Endothelial cell (in vitro differentiated cells): ENCODE results near the gene LNP1. TPM values are rescaled to one million over a fixed set of nuclear protein-coding genes. Genes with fewer than 3 reads are reported as not detected.

ENCODE experiments used
- DNase-seq: peaks from one replicate; pipeline ENCODE4 v3.0.0; 2021; ENCODE audit warnings: low spot score
- H3K27ac Mint-ChIP-seq: one replicate; pipeline ENCODE4 v1.8.0; 2021; ENCODE audit warnings: mixed read lengths, inconsistent platforms; ENCODE audit not compliant: unreplicated experiment
- H3K27me3 Mint-ChIP-seq: one replicate; pipeline ENCODE4 v1.8.0; 2021; ENCODE audit warnings: mild to moderate bottlenecking, moderate library complexity, mixed read lengths, inconsistent platforms; ENCODE audit not compliant: unreplicated experiment
- H3K36me3 Mint-ChIP-seq: one replicate; pipeline ENCODE4 v1.8.0; 2021; ENCODE audit warnings: mild to moderate bottlenecking, low read depth, mixed read lengths, inconsistent platforms; ENCODE audit not compliant: unreplicated experiment
- H3K4me1 Mint-ChIP-seq: one replicate; pipeline ENCODE4 v1.8.0; 2021; ENCODE audit warnings: mild to moderate bottlenecking, mixed read lengths, inconsistent platforms; ENCODE audit not compliant: unreplicated experiment
- H3K4me3 Mint-ChIP-seq: one replicate; pipeline ENCODE4 v1.8.0; 2021; ENCODE audit warnings: mild to moderate bottlenecking, mixed read lengths, inconsistent platforms; ENCODE audit not compliant: unreplicated experiment
- H3K9me3 Mint-ChIP-seq: one replicate; pipeline ENCODE4 v1.8.0; 2021; ENCODE audit warnings: mixed read lengths, inconsistent platforms; ENCODE audit not compliant: unreplicated experiment
- total RNA-seq: library from RNA; stranded (reverse); fragmentation: NEBNext Ultra II Directional; extraction: Animal tissue kit (Norgen Biotek cat#: 25700); gene quantifications from one replicate; pipeline ENCODE4 v1.2.1, GENCODE V29; 2021; ENCODE audit not compliant: unreplicated experiment
- TF ChIP-seq, protein P1 (sequence below): fragments of 200-600 bp; sonication (generic); IDR thresholded peaks from one replicate; pipeline ENCODE4 v1.5.0; 2021; ENCODE audit warnings: antibody characterized with exemption; ENCODE audit not compliant: unreplicated experiment

Gene LNP1
- total RNA-seq, 1 donor from 2014 or later, result 0.67 TPM

DNA sequence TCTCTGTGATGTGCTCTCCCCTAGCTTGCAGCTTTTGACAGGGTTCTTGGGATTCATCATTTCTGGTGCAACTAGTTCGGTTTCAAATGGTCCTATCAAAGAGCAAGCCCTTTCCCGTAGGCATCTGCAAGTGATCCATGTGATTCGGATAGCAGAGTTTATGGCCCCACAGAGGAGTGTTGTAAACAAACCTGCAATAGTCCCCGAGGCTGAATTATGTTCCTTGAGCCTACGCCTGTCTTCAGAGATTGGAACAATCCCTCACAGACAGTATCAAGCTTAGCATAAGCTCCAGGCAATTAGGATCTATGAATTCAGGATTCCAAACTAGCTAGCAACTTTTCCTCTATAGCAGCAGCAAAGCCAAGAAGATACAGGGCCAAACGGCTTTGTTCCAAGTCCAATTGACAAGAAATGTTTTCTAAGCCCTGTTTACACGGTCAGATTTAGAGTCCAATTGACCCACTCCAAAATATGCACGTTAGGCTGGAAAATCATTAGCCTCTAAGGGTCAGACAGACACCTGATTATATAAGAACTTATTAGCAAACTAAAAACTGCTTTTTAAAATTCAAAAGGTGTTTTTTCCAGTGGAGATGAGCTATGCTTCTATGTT, 24.8 kb downstream of the LNP1 start:
- no peaks in the 10 kb centered on the region for H3K9me3 Mint-ChIP-seq
- H3K4me1 Mint-ChIP-seq, result no peaks in the 10 kb centered on the region
- H3K27ac Mint-ChIP-seq, result no peak overlapping the region
- no peak for DNase-seq
- H3K4me3 Mint-ChIP-seq, result no peak overlapping the region
- TF ChIP-seq, protein P1, sequence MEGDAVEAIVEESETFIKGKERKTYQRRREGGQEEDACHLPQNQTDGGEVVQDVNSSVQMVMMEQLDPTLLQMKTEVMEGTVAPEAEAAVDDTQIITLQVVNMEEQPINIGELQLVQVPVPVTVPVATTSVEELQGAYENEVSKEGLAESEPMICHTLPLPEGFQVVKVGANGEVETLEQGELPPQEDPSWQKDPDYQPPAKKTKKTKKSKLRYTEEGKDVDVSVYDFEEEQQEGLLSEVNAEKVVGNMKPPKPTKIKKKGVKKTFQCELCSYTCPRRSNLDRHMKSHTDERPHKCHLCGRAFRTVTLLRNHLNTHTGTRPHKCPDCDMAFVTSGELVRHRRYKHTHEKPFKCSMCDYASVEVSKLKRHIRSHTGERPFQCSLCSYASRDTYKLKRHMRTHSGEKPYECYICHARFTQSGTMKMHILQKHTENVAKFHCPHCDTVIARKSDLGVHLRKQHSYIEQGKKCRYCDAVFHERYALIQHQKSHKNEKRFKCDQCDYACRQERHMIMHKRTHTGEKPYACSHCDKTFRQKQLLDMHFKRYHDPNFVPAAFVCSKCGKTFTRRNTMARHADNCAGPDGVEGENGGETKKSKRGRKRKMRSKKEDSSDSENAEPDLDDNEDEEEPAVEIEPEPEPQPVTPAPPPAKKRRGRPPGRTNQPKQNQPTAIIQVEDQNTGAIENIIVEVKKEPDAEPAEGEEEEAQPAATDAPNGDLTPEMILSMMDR, result no peak
- H3K36me3 Mint-ChIP-seq, result no peaks in the 10 kb centered on the region
- peaks cover 6% of the 10 kb centered on the region for H3K27me3 Mint-ChIP-seq

DNA sequence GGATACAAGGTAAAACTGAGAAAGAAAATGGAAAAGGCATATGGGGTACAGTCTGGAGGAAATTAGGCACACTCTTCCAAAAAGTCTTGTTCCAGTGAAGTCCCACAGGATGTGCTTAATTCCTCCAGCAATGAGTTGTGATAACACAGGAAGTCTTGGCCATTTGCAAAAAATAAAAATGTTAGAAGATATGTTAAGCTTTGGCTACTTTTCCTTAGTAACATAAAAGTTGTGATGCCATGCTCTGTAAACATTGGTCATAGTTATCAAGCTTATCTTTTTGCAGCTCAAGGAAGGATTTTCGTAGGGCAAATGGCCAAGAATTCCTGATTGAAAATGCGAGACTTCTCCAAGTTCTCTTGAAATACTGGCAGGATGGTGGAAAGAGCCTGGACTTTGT, 26.4 kb downstream of the LNP1 start:
- H3K27ac Mint-ChIP-seq, result no peak overlapping the region
- TF ChIP-seq, protein P1, result no peak
- no peak for DNase-seq
- peaks cover 6% of the 10 kb centered on the region for H3K27me3 Mint-ChIP-seq
- no peak overlapping the region for H3K4me3 Mint-ChIP-seq
- H3K4me1 Mint-ChIP-seq, result no peaks in the 10 kb centered on the region
- no peaks in the 10 kb centered on the region for H3K36me3 Mint-ChIP-seq
- no peaks in the 10 kb centered on the region for H3K9me3 Mint-ChIP-seq

DNA sequence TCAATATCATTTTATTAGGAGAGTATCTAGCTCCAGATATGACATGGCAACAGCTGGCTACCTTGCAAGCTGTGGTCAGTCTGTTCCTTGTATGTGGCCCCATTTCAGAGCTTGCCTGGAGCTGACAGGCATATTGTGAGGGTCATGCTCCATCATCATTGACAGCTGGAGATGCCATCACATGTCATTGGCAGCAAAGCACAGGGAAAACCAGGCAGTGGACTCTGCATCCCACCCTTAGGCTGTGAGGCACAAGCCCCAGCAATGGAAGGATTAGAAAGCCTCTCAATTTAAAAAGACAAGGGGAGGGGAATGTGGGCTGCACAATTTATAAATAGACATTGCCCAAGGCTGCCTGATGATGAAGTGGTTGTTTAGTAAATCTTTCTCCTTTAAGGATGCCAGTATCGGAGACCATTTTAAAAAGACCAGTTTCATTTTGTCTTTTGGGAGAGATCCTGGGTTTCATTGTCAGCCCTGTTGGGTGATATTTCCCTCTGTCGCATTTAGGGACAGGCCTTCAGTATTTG, 27.9 kb downstream of the LNP1 start:
- Mint-ChIP-seq H3K9me3 (no peaks in the 10 kb centered on the region), H3K27me3 (peaks cover 5% of the 10 kb centered on the region), H3K4me1 (no peaks in the 10 kb centered on the region), H3K4me3 (no peak overlapping the region), H3K27ac (no peak overlapping the region), H3K36me3 (no peaks in the 10 kb centered on the region)
- DNase-seq, result no peak
- TF ChIP-seq, protein P1, result no peak

DNA sequence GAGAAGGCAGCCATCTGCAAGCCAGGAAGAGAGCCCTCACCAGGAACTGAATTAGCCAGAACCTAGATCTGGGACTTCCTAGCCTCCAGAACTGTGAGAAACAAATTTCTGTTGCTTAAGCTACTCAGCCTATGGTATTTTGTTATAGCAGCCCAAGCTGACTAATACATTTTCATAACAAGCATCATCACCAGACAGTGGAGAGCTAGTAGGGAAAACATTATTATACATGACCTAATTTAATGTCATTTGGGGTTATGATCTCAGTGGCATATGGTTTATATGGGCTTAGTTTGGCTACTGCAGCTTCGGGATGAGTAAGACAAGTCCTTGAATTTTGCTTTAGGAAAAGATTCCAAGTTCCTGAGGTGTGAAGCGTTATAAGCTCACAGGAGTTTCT, 35.6 kb downstream of the LNP1 start:
- no peak for DNase-seq
- TF ChIP-seq, protein P1, result no peak
- peaks cover 3% of the 10 kb centered on the region for H3K27me3 Mint-ChIP-seq
- peaks cover 5% of the 10 kb centered on the region for H3K9me3 Mint-ChIP-seq
- H3K36me3 Mint-ChIP-seq, result peaks cover 2% of the 10 kb centered on the region
- peaks cover 6% of the 10 kb centered on the region for H3K4me1 Mint-ChIP-seq
- no peak overlapping the region for H3K4me3 Mint-ChIP-seq
- no peak overlapping the region for H3K27ac Mint-ChIP-seq

DNA sequence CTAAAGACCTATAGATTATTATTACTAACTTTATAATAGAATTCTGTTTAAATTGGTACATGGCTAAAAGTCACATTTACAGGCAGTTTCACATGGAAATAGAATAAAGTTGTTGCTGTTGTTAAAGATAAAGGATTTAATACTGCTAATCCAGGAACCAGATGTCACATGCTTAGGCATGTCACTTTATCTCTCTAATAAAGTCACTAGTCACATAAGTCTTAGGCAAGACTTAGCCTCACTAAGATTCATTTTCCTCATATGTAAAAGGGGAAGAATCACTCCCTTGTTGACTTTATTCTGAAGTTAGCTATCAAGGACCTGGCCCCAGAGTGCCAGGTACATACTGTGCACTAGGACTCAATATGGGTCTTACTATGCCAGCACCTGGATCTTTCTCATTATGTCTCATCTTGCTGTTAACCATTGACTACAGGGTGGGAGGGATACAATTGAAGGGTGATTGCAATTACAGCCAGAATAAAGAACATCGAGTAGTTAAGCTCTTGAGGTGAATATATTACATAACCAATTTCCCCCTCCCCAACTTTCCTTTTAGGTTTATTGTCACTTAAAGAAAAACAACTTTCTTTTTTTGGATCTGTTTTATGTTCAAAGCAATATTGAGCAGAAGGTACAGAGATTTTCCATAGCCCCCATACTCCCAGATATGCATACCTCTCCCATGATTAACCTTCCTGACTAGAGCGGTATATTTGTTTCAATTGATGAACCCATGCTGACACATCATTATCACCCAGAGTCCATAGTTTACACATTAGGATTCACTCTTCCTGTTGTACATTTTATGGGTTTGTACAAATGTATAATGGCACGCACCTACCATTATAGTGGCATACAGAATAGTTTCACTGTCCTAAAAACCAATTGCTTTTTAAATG, 36.6 kb downstream of the LNP1 start:
- peaks cover 2% of the 10 kb centered on the region for H3K36me3 Mint-ChIP-seq
- peaks cover 5% of the 10 kb centered on the region for H3K9me3 Mint-ChIP-seq
- TF ChIP-seq, protein P1, result no peak
- H3K4me1 Mint-ChIP-seq, result peaks cover 6% of the 10 kb centered on the region
- peaks cover 3% of the 10 kb centered on the region for H3K27me3 Mint-ChIP-seq
- H3K27ac Mint-ChIP-seq, result no peak overlapping the region
- no peak for DNase-seq
- H3K4me3 Mint-ChIP-seq, result no peak overlapping the region
